LNCaP clone FGC (cell line): ENCODE measurements around the gene GMDS.

Source experiments
- DNase-seq: peaks from one replicate; pipeline ENCODE4 v3.0.0-alpha.2; 2011; ENCODE audit warnings: low read depth
- H3K4me3 ChIP-seq: 2 replicates; pipeline ENCODE4 v1.5.1; 2011; ENCODE audit warnings: mild to moderate bottlenecking, low read depth, low read length, control low read depth
- TF ChIP-seq, protein P1 (sequence below): IDR thresholded peaks from 2 replicates; pipeline ENCODE4 v1.5.1; 2012; ENCODE audit warnings: mild to moderate bottlenecking; ENCODE audit not compliant: control insufficient read depth, insufficient read depth; ENCODE audit errors: extremely low read depth

The GMDS gene

GRCh38 chr6:1878330-1878729 lies 367.1 kb downstream of the GMDS start:
- no peak overlapping the region for H3K4me3 ChIP-seq
- TF ChIP-seq, protein P1, sequence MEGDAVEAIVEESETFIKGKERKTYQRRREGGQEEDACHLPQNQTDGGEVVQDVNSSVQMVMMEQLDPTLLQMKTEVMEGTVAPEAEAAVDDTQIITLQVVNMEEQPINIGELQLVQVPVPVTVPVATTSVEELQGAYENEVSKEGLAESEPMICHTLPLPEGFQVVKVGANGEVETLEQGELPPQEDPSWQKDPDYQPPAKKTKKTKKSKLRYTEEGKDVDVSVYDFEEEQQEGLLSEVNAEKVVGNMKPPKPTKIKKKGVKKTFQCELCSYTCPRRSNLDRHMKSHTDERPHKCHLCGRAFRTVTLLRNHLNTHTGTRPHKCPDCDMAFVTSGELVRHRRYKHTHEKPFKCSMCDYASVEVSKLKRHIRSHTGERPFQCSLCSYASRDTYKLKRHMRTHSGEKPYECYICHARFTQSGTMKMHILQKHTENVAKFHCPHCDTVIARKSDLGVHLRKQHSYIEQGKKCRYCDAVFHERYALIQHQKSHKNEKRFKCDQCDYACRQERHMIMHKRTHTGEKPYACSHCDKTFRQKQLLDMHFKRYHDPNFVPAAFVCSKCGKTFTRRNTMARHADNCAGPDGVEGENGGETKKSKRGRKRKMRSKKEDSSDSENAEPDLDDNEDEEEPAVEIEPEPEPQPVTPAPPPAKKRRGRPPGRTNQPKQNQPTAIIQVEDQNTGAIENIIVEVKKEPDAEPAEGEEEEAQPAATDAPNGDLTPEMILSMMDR: no peak
- DNase-seq: no peak

GRCh38 chr6:1873781-1874180 lies 371.6 kb downstream of the GMDS start:
- H3K4me3 ChIP-seq: no peak overlapping the region
- no peak for DNase-seq
- TF ChIP-seq, protein P1: no peak

- no peak for DNase-seq
- TF ChIP-seq, protein P1: no peak
- H3K4me3 ChIP-seq: no peak overlapping the region
These were observed 372.7 kb downstream of the GMDS start for GRCh38 chr6:1872649-1873131.

DNA sequence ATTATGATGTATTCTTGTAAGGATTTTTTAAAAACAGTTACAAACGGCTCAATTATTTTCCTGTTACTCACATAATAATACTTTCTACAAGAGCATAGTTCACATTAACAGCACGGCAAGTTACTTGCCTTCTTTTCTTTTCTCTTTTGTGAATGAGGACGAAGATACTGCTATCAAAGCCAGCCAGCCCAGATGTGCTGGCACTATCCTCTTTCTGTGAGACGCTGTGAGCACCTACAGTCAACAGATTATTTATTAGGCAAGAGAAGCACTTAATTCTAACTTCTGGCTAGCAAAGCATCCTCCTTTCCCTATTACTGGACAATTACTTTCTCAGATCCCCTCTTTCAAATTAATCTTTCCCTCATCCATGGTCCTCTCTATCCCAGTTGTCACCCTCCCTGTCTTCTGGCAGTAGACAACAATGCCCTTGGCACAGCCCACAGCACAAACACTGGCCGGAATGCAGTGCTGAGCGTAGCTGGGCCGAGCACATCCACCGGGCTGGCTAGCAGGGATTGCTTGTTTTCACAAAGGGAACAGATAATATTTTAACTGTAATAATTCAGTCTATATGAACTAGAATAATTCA lies 373.6 kb downstream of the GMDS start:
- no peak for DNase-seq
- H3K4me3 ChIP-seq: no peak overlapping the region
- TF ChIP-seq, protein P1: no peak

- TF ChIP-seq, protein P1: no peak
- H3K4me3 ChIP-seq: no peak overlapping the region
- no peak for DNase-seq
These were observed 374.5 kb downstream of the GMDS start for GRCh38 chr6:1870932-1871331.

DNA sequence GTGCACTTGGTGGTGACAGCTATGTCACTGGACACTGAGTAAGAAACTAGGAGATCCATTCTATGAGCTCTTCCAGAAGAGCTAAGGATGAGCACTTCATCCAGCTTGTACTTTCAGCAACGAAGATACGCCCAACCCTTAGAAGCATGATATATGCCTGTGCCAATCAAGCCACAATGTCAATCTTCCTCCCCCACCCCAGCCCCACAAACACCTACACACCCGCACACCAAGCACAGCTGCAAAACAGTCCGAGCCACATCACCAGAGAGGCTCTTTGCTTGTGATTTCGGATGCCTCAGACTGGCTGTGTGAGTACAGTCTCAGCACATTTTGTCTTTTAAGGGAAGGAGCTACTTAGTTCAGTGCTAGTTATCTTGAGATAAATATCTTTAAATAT lies 375.2 kb downstream of the GMDS start:
- no peak overlapping the region for H3K4me3 ChIP-seq
- no peak for DNase-seq

DNA sequence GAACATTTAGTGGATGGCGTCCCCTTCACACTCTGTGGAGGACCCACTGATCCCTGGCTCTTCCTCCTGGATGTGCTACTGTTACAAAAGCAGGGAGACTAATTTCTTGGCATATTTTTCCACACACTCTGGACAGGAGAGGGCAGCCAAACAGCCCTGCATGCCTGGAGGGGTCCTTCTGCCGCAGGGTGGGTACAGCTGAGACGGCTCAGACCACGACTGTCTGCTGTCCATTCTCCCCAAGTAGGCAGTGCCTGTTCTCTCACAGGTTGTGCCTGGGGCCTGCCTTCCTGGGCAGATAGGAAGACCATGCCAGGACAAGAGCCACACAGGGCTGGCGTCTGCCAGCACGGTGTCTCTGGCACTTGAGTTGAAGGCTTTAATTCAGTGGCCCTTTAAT lies 375.6 kb downstream of the GMDS start:
- TF ChIP-seq, protein P1: no peak
- H3K4me3 ChIP-seq: no peak overlapping the region
- no peak for DNase-seq

More for the DNA sequence above, 375.2 kb downstream of the GMDS start:
- TF ChIP-seq, protein P1: no peak
